GM12892 (cell line): ENCODE results near the gene MELTF.

ENCODE experiments used
- POLR2A ChIP-seq: IDR thresholded peaks from 2 replicates; pipeline ENCODE4 v1.6.1; 2011; ENCODE audit warnings: low read depth, low read length, control low read depth
- POLR2AphosphoS5 ChIP-seq: IDR thresholded peaks from 2 replicates; pipeline ENCODE4 v1.6.1; 2011; ENCODE audit warnings: low read depth, low read length, control low read depth
- TAF1 ChIP-seq: IDR thresholded peaks from 2 replicates; pipeline ENCODE4 v1.6.1; 2011; ENCODE audit warnings: low read depth, mild to moderate bottlenecking, control low read depth, low read length, borderline replicate concordance

DNA sequence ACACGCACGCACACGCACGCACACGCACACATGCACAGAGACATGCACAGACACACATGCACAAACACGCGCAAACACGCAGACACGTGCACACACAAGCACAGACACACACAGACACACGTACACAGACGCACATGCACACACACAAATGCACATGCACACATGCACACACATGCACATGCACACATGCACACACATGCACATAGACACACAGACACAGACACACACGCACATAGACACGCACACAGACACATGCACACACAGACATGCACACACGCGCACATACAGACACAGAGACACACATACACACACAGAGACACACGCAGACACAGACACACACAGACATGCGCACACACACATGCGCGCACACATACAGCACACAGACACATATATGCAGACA is 34.6 kb downstream of the MELTF start:
- TF ChIP-seq POLR2AphosphoS5, result peak; percentile 36; the same call in 1 of the 2 replicates
- TF ChIP-seq POLR2A, result no peak
- TF ChIP-seq TAF1, result no peak
